Lung (tissue), 12 donors: ENCODE data around the gene AKAIN1. TPM values are rescaled to one million over a fixed set of nuclear protein-coding genes. Genes with fewer than 3 reads are reported as not detected.
A peak's percentile ranks its signal among the peaks of the same experiment; 100 is the strongest.

Experiments used
- ATAC-seq: fragments of 200-7000 bp; cut with Tn5 transposase; one replicate; pipeline ENCODE4 v1.9.1; 2020; ENCODE audit warnings: moderate number of reproducible peaks; ENCODE audit not compliant: insufficient read depth, low FRiP score
- DNase-seq, 3 donors: peaks; one replicate each; pipeline ENCODE4 v3.0.0-alpha.2; 2013 to 2017
- H3K27ac ChIP-seq, 2 donors: one replicate each; pipeline ENCODE4 v1.5.1; 2013; ENCODE audit warnings: mild to moderate bottlenecking in 2 of 2, moderate library complexity in 2 of 2, control low read depth in 1 of 2, inconsistent platforms in 1 of 2, low read depth in 1 of 2, low read length in 1 of 2
- H3K27me3 ChIP-seq, 3 donors: one replicate each; pipeline ENCODE4 v1.5.1; 2013; ENCODE audit warnings: low read length in 2 of 3; ENCODE audit not compliant: control insufficient read depth in 3 of 3, insufficient read depth in 3 of 3
- H3K36me3 ChIP-seq, 4 donors: one replicate each; pipeline ENCODE4 v1.5.1; 2013; ENCODE audit warnings: low read length in 4 of 4, mild to moderate bottlenecking in 1 of 4, moderate library complexity in 1 of 4; ENCODE audit not compliant: control insufficient read depth in 4 of 4, insufficient read depth in 4 of 4
- H3K4me1 ChIP-seq, 5 donors: one replicate each; pipeline ENCODE4 v1.5.1; 2013; ENCODE audit warnings: low read length in 5 of 5, mild to moderate bottlenecking in 2 of 5, moderate library complexity in 1 of 5; ENCODE audit not compliant: control insufficient read depth in 5 of 5, insufficient read depth in 5 of 5
- H3K4me3 ChIP-seq: one replicate; pipeline ENCODE4 v1.5.1; 2013; ENCODE audit warnings: mild to moderate bottlenecking, control low read depth, moderate library complexity
- H3K9ac ChIP-seq, 2 donors: one replicate each; pipeline ENCODE4 v1.5.1; 2013; ENCODE audit warnings: low read length in 2 of 2, control low read depth in 1 of 2; ENCODE audit not compliant: insufficient read depth in 1 of 2
- H3K9me3 ChIP-seq, 4 donors: one replicate each; pipeline ENCODE4 v1.5.1; 2013; ENCODE audit warnings: low read length in 3 of 4, mild to moderate bottlenecking in 1 of 4, moderate library complexity in 1 of 4; ENCODE audit not compliant: control insufficient read depth in 4 of 4, insufficient read depth in 3 of 4
- CTCF ChIP-seq: IDR thresholded peaks from 2 replicates; pipeline ENCODE4 v1.5.1; 2012; ENCODE audit warnings: mild to moderate bottlenecking; ENCODE audit errors: control extremely low read depth, extremely low read depth
- WGBS, 2 donors: extraction: QIAGEN DNeasy Blood & Tissue Kit; methylation state at CpG; one replicate each; pipeline ENCODE4 v1.1.7; 2013; 5-methylcytosine and 5-hydroxymethylcytosine counted together
- polyA plus RNA-seq, 2 donors: library from polyadenylated mRNA; stranded (reverse); fragments of 200-250 nt; gene quantifications; one replicate each; pipeline ENCODE4 v1.2.1, GENCODE V29; 2013
- total RNA-seq, 2 donors: library from RNA; depleted of rRNA in 1 of 2; stranded (reverse); fragments of >200 nt in 1 of 2; gene quantifications; one replicate each; pipeline ENCODE4 v1.2.1, GENCODE V29; 2014 to 2021
- donor health status: control.
- donor health status: control.
- donor health status: Bipolar disorder and iron deficiency.
- donor health status: healthy.
- donor health status: DM: yes; HTN: yes; CAD: no.

AKAIN1 gene
- total and polyA plus RNA-seq, 4 donors = not detected

DNA sequence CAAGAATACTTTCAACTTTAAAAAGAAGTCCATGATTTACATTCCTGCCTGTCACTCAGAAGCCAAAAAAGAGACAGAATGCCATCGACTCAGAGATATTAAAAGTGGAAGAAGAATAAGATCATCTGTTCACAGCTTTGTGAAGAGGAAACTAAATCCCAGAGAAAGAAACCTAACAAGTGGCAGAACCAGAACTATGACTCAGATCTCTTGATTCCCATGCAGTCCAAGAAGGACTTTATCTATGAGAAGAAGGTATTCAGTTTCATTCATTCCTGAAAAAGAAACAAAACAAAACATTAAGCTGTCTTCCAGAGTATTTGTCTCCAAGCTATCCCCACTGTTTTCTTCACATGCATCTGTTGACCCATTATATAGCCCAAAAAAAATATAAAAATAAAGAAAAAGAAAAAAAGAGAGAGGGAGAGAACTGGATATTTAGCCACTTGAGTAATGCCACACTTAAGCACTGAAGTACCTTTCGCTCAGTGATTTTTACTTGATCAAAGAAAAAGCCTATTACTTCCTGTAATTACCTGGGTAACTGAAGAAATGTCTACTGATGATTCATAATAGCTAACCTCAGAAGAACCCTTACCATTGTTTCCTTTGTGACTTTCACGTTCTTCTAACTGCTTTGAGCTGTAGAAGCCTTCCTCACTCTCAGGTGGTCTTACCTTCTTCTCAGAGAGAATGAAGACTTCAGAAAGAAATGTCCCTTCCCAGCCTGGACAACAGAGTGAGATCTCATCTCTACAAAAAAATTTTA, 17.7 kb upstream of the AKAIN1 start:
- DNase-seq (no peak), ATAC-seq (peak; percentile 75)
- Histone ChIP-seq H3K27ac (no peak overlapping the region), H3K4me1 (no peaks in the 10 kb centered on the region), H3K27me3 (no peaks in the 10 kb centered on the region), H3K9ac (no peak overlapping the region), H3K4me3 (no peak overlapping the region), H3K9me3 (peaks cover 0 to 3% (median 0%) of the 10 kb centered on the region in 4 donors), H3K36me3 (no peaks in the 10 kb centered on the region)
- no peak for TF ChIP-seq CTCF
- WGBS, 2 donors = 56 to 70% methylated on average over 3 of the region's 3 CpGs

- ATAC-seq = no peak
- Histone ChIP-seq H3K9me3 (no peaks in the 10 kb centered on the region), H3K9ac (no peak overlapping the region), H3K27ac (no peak overlapping the region), H3K36me3 (no peaks in the 10 kb centered on the region), H3K27me3 (peaks cover 0 to 2% (median 0%) of the 10 kb centered on the region in 3 donors), H3K4me1 (no peaks in the 10 kb centered on the region), H3K4me3 (no peak overlapping the region)
- TF ChIP-seq CTCF = no peak
- no peak for DNase-seq
- 27 to 56% methylated on average over 4 of the region's 4 CpGs for WGBS, 2 donors
These were observed 10.6 kb upstream of the AKAIN1 start for GRCh38 chr18:5207471-5208150.

GRCh38 chr18:5198311-5198710, 1.3 kb upstream of the AKAIN1 start:
- H3K4me3 ChIP-seq = no peak overlapping the region
- ATAC-seq = no peak
- WGBS, 2 donors = 90 to 92% methylated on average over 3 of the region's 3 CpGs
- H3K27me3 ChIP-seq = peaks cover 6 to 32% (median 22%) of the 10 kb centered on the region in 3 donors
- H3K27ac ChIP-seq = no peak overlapping the region
- no peak for TF ChIP-seq CTCF
- H3K36me3 ChIP-seq = no peaks in the 10 kb centered on the region
- peaks cover 0 to 4% (median 0%) of the 10 kb centered on the region in 5 donors for H3K4me1 ChIP-seq
- peaks cover 0 to 11% (median 0%) of the 10 kb centered on the region in 4 donors for H3K9me3 ChIP-seq
- no peak overlapping the region for H3K9ac ChIP-seq
- no peak for DNase-seq
